Fibroblast of gingiva (primary cell): Measurements from ENCODE around the gene LTC4S.
A peak's percentile ranks its signal among the peaks of the same experiment; 100 is the strongest.
"Not testable (repeated sequence)": the region's sequence is repeated elsewhere in the genome, so short reads cannot be mapped to it uniquely, and the experiment has no call there.

Source experiments
- DNase-seq: peaks from one replicate; pipeline ENCODE4 v3.0.0-alpha.2; 2011; ENCODE audit warnings: low read depth

LTC4S gene

GRCh38 chr5:179825655-179826182 is 31.9 kb downstream of the LTC4S start:
- DNase-seq: no peak

GRCh38 chr5:179827680-179828079 is 33.9 kb downstream of the LTC4S start:
- peak; percentile 36 for DNase-seq

DNA sequence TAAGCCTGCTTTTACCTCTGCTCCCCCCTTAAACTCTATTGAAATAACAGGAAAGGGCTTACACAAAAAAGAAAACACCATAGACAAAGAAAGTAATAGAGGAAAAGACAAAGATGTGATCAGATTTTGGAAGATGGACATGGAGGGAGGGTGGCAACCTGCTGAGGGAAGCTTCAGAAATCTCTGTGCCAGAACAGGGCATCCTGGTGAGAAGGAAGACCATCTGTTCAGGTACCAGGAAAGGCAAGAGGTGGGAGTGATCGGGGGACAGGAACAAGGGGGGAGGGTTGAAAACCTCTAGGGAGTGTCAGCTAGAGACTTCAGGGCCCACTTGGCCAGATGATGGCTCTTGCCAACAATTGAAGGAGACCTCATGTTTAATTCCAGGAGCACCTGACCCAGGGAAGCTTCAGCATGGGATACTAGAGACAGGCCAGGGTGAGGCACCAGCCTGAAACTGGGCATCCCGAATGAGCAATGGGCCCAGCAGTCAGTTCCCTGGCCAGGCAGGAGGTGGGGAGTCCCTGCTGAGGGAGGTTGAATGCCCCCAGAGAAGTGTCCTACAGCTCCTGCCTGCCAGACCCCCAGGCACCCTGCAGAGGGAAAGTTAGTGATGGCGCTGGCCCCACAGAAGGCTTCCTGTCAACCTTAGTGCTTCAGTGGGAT is 35.1 kb downstream of the LTC4S start:
- DNase-seq: no peak

- DNase-seq: no peak
Measured at GRCh38 chr5:179829732-179830435, 36.1 kb downstream of the LTC4S start.

GRCh38 chr5:179830818-179831468 is 37.2 kb downstream of the LTC4S start:
- DNase-seq: no peak

DNA sequence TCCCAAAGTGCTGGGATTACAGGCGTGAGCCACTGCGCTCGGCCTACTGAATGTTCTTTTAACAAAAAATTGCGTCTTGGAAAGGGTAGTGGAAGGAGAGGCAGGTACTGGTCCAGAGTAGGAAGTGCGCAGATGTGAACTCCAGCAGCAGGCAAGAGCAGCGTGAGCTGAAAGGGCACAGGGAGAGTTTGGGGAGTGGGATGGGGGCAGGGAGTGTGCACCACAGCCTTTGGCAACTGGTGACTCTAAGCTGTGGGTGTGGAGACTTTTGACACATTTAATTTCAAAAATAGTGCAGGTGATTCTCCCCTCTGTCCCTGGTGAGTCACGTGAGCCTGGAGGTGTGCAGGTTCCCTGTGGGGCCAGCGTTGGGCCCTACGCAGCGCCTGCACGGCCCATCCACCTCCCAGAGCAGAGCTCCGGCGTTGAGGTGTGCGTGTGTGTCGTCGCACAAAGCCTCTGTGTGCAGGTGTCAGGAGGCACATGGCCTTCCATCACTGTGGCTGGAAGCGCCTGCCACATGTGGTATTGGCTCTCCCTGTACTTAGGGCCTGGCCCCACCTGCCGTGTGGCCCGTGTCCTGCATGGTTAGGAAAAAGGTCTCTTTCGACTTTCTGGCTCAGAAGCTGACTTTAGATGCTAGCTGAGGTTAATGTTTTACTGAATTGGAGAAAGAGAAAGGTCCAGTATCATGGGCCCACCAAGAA is 38.4 kb downstream of the LTC4S start:
- no peak for DNase-seq

- no peak for DNase-seq
Measured at GRCh38 chr5:179833056-179833708, 39.4 kb downstream of the LTC4S start.

- DNase-seq: no peak
Measured at GRCh38 chr5:179833709-179834070, 39.9 kb downstream of the LTC4S start.

DNA sequence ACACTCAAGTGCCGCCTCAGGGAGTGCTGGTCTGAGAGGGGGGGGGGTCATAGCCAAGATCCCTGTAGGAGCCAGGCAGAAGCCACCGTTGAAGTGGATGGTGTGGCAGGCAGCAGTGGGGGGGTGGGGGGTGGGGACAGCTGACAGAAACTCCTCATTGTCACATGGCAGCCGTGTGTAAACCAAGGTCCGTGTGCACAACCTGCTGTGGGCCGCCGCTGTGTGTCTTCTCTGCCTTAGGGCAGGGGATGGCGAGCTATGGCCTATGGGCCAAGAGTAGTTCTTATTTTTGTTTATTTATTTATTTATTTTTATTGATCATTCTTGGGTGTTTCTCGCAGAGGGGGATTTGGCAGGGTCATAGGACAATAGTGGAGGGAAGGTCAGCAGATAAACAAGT is 40.3 kb downstream of the LTC4S start:
- no peak for DNase-seq

GRCh38 chr5:179834871-179835270 is 41.1 kb downstream of the LTC4S start:
- not testable (repeated sequence) for DNase-seq

- DNase-seq: no peak
Measured at GRCh38 chr5:179836225-179837019, 42.6 kb downstream of the LTC4S start.

GRCh38 chr5:179837076-179838011 is 43.6 kb downstream of the LTC4S start:
- DNase-seq: no peak

- DNase-seq: peak; percentile 81
Measured at GRCh38 chr5:179839328-179840256, 45.8 kb downstream of the LTC4S start.

DNA sequence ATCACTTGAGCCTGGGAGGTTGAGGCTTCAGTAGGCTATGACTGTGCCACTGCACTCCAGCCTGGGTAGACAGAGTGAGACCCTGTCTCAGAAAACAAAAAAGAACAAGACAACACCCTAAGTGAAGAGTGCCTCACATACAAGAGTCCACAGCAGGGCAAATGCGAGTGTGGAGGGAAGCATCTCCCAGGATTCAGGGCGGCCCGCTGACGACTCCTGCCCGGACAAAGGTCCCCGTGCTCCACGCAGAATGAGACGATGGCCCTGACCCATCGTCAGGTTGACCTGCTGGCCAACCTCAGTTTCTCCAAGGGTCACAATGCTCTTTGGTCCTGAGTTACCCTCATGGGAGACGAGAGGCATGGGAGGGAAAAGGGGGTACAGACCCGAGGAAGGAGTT is 46.5 kb downstream of the LTC4S start:
- DNase-seq: no peak

GRCh38 chr5:179840766-179841165 is 47.0 kb downstream of the LTC4S start:
- no peak for DNase-seq

DNA sequence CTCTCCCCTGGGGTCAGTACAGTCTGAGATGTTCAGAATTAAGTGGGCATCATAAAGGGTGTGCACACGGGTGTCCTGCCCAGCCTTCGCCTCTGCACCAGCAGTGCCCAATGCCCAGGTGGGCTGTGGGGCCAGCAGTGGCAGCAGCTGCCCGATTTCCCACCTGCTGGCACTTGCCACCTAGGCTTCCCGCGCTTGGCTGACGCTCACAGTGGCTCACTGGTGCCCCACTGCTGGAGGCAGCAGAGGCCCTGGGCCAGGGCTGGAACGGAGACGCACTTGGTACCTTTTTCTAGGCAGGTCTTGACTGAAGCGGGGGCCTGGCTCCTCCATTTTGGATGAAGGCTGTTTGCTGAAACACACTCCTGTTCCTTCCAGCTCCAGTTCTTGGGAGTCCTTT is 47.8 kb downstream of the LTC4S start:
- DNase-seq: no peak
